Measurements from ENCODE around the gene SPTLC2. TPM values are rescaled to one million over a fixed set of nuclear protein-coding genes. Genes with fewer than 3 reads are reported as not detected.

The SPTLC2 gene
- total RNA-seq, 1 donor from 2014 or later, result 12.3 TPM

DNA sequence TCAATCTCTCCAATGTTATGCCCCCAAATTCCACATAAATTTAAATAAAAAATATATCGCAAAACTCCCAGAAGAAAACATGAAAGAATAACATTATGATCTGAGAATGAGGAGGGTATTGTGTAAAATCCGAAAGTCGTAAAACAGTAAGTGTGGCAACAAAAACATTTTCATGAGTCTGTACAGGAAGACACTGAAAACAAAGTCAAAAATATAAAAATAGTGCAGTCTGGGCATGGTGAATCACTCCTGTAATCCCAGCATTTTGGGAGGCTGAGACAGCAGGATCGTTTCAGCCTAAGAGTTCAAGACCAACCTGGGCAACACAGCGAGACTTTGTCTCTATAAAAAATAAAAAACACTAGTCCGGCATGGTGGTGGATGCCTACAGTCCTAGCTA is 57.1 kb downstream of the SPTLC2 start:
- Histone ChIP-seq H3K9ac (no peak overlapping the region), H3K9me3 (ENCODE audit: low read depth) (no peaks in the 10 kb centered on the region), H3K36me3 (no peaks in the 10 kb centered on the region), H3K4me1 (no peaks in the 10 kb centered on the region), H3F3A (ENCODE audit: low read depth) (no peaks in the 10 kb centered on the region), H3K4me3 (no peak overlapping the region), H3K27ac (no peak overlapping the region), H4K20me1 (ENCODE audit: low read depth) (no peaks in the 10 kb centered on the region), H2AFZ (replicated peaks) (no peak overlapping the region), H3K4me2 (no peak overlapping the region), H3K79me2 (ENCODE audit: low read depth) (no peaks in the 10 kb centered on the region), H3K27me3 (no peaks in the 10 kb centered on the region)
- Mint-ChIP-seq H3K27me3 (ENCODE audit: insufficient read depth, low read depth) (no peaks in the 10 kb centered on the region), H3K9me3 (no peaks in the 10 kb centered on the region), H3K27ac (no peak overlapping the region), H3K36me3 (peaks cover 8% of the 10 kb centered on the region), H3K4me3 (no peak overlapping the region), H3K4me1 (no peaks in the 10 kb centered on the region)
- DNase-seq (ENCODE audit: low spot score), result no peak
- TF ChIP-seq, protein P1, sequence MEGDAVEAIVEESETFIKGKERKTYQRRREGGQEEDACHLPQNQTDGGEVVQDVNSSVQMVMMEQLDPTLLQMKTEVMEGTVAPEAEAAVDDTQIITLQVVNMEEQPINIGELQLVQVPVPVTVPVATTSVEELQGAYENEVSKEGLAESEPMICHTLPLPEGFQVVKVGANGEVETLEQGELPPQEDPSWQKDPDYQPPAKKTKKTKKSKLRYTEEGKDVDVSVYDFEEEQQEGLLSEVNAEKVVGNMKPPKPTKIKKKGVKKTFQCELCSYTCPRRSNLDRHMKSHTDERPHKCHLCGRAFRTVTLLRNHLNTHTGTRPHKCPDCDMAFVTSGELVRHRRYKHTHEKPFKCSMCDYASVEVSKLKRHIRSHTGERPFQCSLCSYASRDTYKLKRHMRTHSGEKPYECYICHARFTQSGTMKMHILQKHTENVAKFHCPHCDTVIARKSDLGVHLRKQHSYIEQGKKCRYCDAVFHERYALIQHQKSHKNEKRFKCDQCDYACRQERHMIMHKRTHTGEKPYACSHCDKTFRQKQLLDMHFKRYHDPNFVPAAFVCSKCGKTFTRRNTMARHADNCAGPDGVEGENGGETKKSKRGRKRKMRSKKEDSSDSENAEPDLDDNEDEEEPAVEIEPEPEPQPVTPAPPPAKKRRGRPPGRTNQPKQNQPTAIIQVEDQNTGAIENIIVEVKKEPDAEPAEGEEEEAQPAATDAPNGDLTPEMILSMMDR (IDR thresholded peaks at IDR 0.05), result no peak
- TF ChIP-seq EZH2phosphoT487 (IDR thresholded peaks at IDR 0.05) (no peak), EZH2 (IDR thresholded peaks at IDR 0.05) (no peak)

DNA sequence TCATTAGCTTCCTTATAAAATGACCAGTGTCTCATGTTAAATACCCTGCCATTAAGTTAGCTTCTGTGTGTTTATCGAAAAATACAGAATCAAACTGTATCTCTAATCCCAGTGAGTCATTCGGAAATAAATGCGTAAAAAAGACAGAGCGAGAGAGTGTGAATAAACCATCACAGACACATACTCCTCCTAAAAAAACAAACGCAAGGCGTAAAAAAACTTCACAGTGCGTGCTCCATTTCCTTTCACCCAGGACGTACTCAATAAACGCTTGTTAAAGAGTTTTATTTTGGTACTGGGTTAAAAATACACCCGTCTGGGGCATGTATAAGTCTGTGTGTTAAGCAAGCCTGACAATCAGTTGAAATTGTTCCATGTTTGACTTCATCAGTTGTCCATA is 59.0 kb downstream of the SPTLC2 start:
- Histone ChIP-seq H3K9me3 (ENCODE audit: low read depth) (no peaks in the 10 kb centered on the region), H3K27me3 (no peaks in the 10 kb centered on the region), H3K4me3 (no peak overlapping the region), H3F3A (ENCODE audit: low read depth) (no peaks in the 10 kb centered on the region), H3K36me3 (no peaks in the 10 kb centered on the region), H3K4me1 (no peaks in the 10 kb centered on the region), H4K20me1 (ENCODE audit: low read depth) (no peaks in the 10 kb centered on the region), H3K4me2 (no peak overlapping the region), H2AFZ (replicated peaks) (no peak overlapping the region), H3K27ac (no peak overlapping the region), H3K79me2 (ENCODE audit: low read depth) (no peaks in the 10 kb centered on the region), H3K9ac (peak overlapping the region; percentile 20)
- H3K4me3 Mint-ChIP-seq, result no peak overlapping the region
- no peak for DNase-seq (ENCODE audit: low spot score)
- TF ChIP-seq, protein P1 (IDR thresholded peaks at IDR 0.05), result no peak
- TF ChIP-seq EZH2 (IDR thresholded peaks at IDR 0.05) (no peak), EZH2phosphoT487 (IDR thresholded peaks at IDR 0.05) (no peak)
- H3K4me1 Mint-ChIP-seq, result no peaks in the 10 kb centered on the region
- no peak overlapping the region for H3K27ac Mint-ChIP-seq
- H3K9me3 Mint-ChIP-seq, result no peaks in the 10 kb centered on the region
- H3K36me3 Mint-ChIP-seq, result peaks cover 8% of the 10 kb centered on the region
- peaks cover 3% of the 10 kb centered on the region for H3K27me3 Mint-ChIP-seq (ENCODE audit: insufficient read depth, low read depth)

DNA sequence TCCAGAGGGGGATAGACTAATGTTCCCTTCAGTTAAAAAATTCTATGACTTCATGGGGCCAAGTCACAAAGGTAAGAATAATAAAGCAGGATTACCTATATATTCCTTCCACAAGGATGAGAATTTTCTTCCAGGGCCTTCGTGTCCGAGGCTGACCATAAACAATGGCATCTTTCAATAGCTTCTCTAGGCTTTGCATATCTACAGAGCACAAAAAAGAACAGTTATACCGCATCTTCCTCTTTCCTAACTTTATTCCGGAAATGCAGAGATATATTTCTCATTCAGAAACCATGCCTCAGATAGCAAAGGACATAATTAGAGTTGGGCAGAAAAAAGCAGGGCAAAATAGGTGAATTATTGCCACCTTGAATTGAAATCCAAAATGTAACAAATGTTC is 59.5 kb downstream of the SPTLC2 start:
- no peak overlapping the region for H3K27ac Mint-ChIP-seq
- Histone ChIP-seq H3K9ac (peak overlapping the region; percentile 20), H4K20me1 (ENCODE audit: low read depth) (no peaks in the 10 kb centered on the region)

More for the DNA sequence above, 59.5 kb downstream of the SPTLC2 start:
- Mint-ChIP-seq H3K36me3 (peaks cover 4% of the 10 kb centered on the region), H3K9me3 (no peaks in the 10 kb centered on the region), H3K4me1 (no peaks in the 10 kb centered on the region), H3K27me3 (ENCODE audit: insufficient read depth, low read depth) (peaks cover 3% of the 10 kb centered on the region), H3K4me3 (no peak overlapping the region)
- no peaks in the 10 kb centered on the region for H3K9me3 ChIP-seq (ENCODE audit: low read depth)
- H3K4me2 ChIP-seq, result no peak overlapping the region
- H3F3A ChIP-seq (ENCODE audit: low read depth), result no peaks in the 10 kb centered on the region
- H3K4me3 ChIP-seq, result no peak overlapping the region
- H3K27ac ChIP-seq, result no peak overlapping the region
- DNase-seq (ENCODE audit: low spot score), result no peak
- no peaks in the 10 kb centered on the region for H3K4me1 ChIP-seq
- no peaks in the 10 kb centered on the region for H3K27me3 ChIP-seq
- H3K79me2 ChIP-seq (ENCODE audit: low read depth), result no peaks in the 10 kb centered on the region
- no peaks in the 10 kb centered on the region for H3K36me3 ChIP-seq
- no peak overlapping the region for H2AFZ ChIP-seq (replicated peaks)
- TF ChIP-seq, protein P1 (IDR thresholded peaks at IDR 0.05), result no peak
- TF ChIP-seq EZH2 (IDR thresholded peaks at IDR 0.05) (no peak), EZH2phosphoT487 (IDR thresholded peaks at IDR 0.05) (no peak)
